Suppressor macrophage treated with lipopolysaccharide for 4 hours (primary cell): ENCODE results near the gene GUCY1A2.
"Not testable (repeated sequence)": the region's sequence is repeated elsewhere in the genome, so short reads cannot be mapped to it uniquely, and the experiment has no call there.

ENCODE experiments used
- DNase-seq: peaks from one replicate; pipeline ENCODE4 v3.0.0-alpha.2; 2020

Gene GUCY1A2

DNA sequence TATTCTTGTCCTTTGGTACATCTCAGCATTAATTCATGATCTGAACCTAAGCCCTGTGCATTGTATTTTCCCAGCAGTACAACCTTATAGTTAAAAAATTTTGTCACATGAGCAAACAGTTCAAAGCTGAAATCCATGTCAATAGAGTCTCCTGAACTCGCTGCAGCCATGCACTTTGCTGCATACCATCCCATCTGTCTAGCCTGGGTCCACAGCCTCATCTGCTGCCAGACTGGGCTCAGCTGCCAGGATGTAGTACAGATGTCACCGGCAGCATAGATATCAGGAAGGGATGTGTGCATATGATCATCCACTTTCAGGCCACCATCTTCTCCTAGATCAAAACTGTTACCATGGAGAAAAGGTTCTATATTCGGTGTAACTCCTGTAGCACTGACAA, 191.7 kb downstream of the GUCY1A2 start:
- DNase-seq = not testable (repeated sequence)

DNA sequence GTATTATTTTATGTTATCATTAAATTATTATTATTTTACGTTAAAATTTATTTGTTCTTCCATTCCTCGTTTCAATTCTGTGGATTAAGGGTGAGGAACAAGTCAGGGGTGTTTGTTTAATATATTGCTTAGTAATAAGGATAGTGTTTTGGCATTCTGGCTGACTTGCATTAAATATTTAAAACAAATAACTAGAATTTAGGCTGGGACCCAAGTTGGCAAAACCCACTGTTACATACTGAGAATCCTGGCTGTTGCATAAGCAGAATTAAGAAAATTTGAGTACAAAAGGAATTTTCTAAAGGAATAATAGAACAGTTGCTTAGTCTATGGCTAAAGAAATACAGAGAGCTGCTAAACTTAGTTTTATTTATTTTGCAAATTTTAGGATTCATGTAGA, 196.4 kb downstream of the GUCY1A2 start:
- DNase-seq = no peak

DNA sequence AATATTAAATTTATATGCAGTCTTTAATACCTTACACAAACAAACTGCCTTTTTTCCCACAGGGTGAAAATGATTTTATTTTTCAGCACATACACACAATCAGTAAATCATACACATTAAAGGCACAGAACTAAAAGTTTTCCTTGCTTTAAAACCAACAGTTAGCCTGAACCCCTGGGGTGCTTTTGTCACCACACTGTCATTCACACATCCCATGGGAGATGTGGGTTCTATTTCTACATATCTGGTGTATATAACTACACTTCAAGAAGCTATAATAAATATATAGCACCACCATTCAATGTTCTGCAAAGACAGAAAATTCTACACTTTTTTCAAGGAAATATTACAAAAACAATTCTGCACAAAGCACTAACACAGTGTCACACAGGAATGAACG, 197.0 kb downstream of the GUCY1A2 start:
- DNase-seq = no peak

DNA sequence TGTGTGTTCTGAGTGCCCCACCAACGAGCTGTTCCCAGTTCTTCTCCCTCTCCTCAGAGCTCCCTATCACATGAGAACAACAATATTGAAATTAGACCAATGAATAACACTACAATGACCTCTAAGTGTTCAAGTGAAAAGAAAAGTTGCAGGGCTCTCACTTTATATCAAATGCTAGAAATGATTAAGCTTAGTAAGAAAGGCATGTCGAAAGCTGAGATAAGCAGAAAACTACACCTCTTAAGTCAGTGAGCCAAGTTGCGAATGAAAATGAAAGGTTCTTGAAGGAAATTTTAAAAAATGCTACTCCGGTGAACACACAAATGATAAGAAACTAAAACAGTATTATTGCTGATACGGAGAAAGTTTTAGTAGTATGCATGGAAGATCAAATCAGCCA, 199.8 kb downstream of the GUCY1A2 start:
- DNase-seq = no peak

DNA sequence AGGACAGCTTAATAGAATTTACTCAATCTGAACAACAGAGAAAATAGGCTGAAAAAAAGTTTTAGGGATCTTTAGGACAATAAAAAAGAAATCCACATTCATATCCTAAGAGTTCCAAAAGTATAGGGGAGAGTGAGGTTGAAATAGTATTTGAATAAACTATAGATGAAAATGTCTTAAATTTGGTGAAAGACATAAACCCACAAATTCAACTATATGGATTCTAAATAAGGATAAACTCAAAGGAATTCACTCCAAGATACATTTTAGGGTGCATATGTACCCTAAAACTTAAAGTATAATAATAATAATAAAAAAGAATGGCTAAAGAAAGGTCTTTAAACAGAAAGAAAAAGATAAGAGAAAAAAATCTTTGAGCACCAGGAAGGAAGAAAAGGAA, 203.1 kb downstream of the GUCY1A2 start:
- DNase-seq = no peak

DNA sequence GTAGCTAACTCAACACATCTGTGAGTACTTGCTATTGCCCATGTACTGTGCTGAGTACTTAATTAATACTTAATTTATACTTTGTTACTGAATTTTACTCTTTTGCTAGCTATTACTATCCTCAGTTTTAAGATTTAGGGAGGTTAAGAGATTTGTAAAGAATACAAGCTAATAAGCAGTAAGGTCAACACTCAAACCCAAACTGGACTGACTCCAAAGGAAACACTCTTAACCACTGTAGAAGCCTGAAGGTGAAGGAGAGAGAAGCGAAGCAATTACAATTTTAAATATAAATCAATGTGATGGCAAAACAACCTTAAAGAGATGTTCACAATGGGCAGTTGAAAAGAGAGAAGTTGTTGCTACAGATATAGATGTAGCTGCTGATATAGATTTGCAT, 204.5 kb downstream of the GUCY1A2 start:
- DNase-seq = no peak

DNA sequence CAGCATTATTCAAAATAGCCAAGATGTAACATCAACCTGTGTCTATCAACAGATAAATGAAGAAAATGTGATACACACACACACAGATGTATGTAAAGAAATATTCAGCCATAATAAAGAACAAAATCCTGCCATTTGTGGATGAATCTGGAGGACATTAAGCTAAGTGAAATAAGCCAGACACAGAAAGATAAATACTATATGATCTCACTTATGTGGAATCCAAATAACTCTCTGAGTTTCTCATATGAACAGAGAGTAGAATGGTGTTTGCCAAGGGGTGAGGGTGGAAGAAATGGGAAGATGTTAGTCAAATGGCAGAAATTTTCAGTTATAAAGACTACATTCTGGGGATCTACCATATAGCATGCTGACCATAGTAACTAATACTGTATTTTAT, 224.2 kb downstream of the GUCY1A2 start:
- DNase-seq = no peak

DNA sequence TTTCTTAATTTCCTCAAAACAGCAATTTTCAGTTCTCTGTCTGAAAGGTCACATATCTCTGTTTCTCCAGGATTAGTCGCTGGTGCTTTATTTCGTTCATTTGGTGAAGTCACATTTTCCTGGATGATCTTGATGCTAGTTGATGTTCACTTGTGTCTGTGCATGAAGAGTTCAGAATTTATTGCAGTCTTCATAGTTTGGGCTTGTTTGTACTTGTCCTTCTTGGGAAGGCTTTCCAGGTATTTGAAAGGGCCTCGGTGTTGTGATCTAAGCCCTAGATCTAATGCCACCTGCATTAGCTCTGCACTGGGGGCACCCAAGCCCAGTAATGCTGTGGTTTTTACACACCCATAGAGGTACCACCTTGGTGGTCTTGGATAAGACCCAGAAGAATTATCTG, 228.9 kb downstream of the GUCY1A2 start:
- no peak for DNase-seq

DNA sequence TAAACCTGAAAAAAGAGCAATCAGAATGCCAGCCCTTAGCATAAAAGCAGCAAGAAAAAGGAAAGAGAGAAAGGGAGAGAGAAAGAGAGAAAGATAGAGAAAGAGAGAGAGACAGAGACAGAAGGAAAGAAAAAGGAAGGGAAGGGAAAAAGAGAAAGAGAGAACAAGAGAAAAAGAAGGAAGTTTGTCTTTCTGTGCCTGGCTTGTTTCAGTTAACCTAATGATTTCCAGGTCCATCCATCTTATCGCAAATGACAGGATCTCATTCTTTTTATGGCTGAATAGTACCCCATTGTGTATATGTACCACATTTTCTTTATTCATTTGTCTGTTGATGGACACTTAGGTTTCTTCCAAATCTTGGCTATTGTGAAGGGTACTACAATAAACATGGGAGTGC, 230.8 kb downstream of the GUCY1A2 start:
- no peak for DNase-seq

DNA sequence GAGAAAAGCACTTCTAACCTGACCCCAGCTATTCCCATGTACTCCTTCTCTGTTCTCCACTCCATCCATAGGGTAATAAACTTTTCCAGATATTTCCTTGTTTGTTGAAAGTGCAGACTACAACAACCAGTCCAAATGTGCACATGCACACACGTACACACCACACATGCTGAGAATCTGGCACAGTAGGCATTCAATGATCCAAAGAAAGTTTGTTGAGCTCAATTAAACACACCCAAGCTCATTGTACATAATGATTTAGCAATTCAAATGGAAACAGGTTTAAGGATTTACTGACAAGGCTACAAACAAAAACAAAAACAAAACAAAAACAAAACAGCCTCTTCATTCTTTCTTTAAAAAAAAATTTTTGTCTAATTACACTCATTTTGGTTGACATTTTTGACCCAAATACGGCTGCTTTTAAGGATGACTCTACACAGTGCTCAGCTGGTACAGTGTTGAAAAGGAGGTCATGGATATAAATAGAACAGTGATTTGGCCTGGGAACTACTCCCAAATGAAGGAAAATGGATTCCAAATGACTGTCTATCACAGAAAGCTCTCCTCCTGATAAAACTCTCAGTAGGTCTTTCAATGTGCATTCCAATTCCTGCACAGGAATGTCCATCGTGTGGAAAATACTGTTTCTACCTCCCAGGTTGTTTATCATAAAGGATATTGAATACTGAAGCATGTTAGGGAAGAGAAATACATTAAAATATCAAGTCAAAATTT, 232.2 kb downstream of the GUCY1A2 start:
- DNase-seq = no peak

DNA sequence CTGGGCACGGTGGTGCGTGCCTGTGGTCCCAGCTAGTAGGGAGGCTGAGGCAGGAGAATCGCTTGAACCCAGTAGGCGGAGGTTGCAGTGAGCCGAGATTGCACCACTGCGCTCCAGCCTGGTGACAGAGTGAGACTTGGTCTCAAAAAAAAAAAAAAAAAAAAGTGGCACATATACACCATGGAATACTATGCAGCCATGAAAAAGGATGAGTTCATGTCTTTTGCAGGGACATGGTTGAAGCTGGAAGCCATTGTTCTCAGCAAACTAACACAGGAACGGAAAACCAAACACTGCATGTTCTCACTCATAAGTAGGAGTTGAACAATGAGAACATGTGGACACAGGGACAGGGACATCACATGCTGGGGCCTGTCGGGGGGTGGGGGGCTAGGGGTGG, 241.0 kb downstream of the GUCY1A2 start:
- DNase-seq = not testable (repeated sequence)

DNA sequence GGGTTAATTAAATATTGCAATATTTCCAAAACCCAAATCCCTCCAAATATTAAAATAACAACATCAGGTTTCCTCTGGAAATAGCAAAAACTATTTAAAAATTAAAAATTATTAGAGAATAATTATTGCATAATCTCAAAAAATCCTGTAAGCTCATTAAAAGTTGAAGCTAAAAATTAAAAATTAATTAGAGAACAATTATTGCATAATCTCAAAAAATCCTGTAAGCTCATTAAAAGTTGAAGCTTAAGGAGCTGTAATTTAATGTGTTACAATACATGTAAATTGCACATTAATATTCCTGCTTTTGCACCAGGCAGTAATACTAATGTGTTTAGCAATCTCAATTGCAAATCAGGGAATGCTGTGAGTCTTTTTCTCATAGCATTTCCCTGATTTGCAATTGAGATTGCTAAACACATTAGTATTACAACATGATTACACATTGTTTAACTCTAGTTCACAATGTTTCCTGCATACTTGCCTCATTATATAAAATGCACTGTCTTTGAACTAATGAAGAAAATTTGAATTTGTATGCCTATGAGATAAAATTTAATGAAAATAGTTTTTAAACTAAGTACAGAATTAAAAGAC, 247.7 kb downstream of the GUCY1A2 start:
- peak; percentile 0 for DNase-seq

DNA sequence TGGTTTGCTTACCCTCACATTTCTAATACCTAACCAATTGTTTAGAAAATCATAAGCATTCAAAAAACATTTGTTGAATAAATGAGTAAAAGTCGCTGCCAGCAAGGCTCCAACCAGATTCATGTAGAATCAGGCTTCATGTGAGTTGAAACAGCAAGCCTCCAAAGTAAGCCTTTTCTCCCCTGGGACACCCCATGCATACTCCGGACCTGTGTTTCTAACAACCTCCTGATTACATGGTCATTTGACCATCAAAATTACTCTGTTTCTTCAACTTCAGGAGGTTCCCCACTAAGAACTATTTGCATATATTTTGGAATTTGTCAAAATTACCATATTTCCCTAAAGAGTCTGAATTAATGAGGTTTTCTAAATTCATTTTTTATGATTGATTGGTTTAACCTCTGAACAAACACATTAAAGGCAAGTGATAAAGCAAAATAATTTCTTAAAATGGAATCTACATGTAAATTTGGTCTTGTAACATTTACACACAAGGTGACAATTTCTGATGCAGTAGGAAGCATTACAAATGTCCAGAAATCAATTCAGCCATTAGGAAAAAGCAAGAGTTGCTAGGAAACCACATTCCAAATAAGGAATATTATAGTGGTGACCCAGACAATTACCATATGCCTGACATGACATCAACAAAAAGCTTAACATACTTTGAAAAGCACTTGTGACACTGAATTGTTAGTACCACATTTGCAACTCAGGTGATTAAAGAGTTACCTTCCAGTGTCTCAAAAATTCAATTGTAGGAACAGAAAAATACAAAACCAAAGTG, 252.6 kb downstream of the GUCY1A2 start:
- DNase-seq = no peak

DNA sequence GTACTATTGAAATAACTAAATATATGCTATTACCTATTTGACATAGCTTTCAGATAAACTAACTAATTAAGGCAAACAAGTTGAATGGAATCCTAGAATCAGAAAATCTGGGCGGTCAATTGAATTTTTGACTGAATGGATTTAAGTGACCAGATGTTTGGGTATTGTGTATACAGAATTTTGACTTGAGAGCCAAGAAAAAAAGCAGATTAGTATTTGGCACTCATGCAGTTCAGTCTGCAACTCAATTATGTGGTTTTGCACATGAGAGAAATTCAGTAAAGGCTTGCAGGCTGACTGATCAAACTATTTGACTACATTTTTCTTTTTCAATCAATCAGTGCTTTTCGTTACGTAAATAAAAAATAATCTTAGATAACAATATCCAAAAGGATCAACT, 254.8 kb downstream of the GUCY1A2 start:
- no peak for DNase-seq

DNA sequence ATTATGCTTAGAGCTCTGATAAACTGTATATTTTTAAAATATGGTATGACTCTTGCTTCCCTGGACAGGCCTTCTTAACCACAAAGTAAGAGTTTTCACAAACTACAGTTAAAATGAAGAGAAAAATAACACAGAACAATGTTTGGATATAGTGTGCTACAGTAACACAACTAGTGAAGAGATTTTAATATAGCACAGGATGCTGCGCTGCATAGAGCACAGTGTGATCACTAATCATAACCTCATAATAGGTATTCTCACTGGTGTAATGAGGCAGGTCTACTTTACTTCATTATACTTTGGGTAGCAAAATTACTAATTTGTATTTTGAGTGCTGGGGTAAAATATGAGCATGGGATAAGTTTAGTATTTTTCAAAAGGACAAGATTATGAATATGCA, 256.5 kb downstream of the GUCY1A2 start:
- no peak for DNase-seq

DNA sequence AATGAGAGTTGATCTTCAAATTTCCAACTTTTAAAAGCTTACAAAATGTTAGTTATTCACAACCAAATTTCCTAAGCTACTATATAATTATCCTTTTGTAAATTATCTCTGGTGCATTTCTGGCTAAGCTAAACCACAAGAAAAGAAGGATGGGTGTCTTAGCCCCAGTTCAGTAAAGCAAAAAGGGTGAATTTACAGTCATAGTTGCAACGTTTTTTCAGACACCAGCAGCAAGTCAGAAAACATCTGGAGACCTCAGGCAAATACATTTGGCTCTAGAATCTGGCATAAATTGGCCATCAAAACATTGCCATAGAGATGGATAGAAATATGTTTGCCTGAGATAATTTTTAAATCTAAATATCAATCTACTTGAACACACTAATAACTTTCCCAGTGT, 257.0 kb downstream of the GUCY1A2 start:
- DNase-seq = no peak

DNA sequence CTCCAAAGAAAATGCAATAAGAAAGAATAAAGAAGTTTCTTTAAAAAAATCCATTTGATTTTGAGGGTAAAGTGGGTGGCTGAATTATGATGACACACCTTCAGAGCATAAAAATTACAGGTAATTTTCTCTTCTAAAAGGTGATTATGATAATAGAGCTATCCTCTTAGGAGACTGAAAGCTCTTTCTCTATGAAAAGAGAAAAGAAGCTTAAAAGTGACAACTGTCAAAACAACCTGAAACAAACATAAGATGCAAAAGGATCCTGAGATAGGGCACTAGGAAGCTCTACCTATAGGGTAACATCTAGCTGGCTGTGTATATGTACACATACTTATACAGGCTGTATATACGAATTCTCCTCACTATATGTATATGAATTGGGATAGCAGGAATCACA, 270.2 kb downstream of the GUCY1A2 start:
- no peak for DNase-seq

DNA sequence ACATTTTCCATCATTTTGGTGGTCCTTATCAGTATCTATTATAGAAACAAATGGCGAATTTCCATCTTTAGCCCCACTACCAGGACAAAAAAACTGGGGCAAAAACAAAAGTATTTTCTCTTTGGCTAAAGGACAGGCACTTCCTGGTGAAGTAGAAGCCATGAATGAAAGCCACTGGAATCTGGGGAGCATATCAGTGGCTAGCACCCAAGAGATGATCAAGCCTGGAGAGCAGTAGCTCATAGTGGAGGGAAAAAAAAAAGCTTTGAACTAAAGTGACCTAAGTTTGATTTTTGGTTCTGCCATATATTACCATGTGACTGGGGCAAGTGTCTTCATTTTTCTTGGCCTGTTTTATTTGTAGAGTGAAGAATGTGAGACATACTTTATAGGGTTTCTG, 272.3 kb downstream of the GUCY1A2 start:
- no peak for DNase-seq

DNA sequence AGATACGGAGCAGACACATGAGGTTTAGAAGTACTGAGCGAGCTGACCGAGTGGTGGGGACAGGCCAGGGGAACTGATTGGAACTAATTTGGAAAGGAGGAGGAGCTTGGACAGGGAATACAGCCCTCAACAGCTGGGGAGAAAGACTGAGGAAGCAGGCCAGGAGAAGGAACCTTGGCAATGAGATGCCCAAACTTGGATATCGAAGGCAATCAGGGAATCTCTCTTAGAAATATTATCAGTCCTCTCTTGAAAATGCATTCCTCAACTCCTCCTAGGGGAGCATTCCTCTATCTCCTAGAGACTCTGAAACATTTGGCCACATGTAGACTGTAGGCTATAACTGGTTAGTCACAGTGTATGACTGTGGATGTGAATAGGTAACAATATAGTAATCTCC, 284.6 kb downstream of the GUCY1A2 start:
- no peak for DNase-seq

DNA sequence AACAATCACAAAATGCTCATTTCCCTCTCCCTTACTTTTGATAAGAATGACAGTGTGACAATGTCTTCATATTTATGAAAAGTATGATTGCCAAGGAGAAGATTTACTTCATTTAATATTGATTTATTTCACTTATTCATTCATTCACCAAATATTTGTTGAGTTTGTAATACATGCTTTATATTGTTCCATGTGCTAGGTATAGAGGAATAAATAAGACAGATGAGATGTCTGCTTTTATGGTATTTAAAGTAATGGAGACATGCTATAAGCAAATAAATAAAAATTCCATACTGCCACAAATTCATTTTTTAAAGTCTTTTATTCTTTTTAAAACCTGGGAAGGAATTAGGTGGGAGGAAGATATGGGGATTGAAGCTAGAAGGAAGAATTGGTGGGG, 289.4 kb downstream of the GUCY1A2 start:
- DNase-seq = no peak

DNA sequence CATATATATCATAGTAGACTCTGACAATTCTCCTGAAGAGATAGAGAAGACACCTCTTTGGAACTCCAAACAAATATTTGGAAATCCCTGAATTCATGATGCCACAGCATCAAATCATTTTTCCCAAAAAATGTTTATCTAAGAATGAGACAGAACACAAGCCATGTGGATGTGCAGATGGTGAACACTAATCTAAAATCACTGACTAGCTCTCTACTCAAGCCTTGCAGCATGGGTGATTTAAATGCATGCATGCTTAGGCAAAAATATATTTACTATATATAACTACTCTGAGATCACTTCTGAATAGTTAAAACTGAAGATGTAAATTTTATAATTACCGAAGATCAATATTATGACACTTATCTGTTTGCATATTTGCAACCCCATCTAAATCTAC, 289.9 kb downstream of the GUCY1A2 start:
- no peak for DNase-seq

DNA sequence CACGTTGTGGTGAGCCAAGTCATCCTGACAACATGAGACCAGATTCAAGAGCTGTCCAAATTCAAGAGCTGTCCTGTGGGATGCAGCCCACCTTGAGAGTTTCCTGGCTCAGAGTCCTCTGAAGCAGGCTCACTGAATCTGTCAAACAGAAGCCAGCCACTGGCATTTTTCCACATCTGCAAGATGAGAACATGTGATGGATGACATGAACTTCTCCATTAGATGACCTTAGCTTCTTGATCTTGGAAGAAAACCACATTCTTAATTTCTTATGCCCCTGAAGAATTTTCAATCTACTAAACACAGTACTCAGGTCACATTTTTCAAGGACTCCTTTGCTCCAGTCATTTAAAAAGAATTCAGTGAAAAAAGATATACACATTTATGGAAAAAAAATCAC, 291.0 kb downstream of the GUCY1A2 start:
- no peak for DNase-seq

DNA sequence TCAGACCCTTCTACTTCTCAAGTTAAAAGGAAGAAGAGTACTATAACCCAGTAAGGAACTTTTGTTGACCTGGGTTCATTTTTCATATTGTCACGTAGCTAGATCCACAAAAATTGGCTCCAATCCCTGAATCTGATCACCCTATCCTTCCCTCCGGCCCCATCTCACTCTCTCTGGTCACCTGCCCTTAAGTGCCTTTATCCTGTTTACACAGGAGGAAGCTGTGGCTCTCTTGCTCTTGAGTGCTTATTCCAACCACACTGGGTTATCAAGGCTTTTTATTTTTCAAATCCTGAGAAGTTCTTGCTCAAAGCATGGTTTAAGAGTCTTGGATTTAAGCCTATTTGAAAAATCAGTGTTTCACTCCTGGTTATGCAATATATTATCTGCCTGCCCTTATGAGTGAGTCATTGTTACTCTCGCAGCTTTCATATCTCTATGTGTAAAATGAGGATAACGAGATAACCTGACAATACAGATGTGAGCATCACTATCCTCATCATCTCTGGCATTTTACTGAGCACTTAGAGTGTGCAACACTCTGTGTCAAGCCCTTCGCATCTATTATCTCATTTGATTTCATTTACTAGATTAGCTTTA, 293.9 kb downstream of the GUCY1A2 start:
- DNase-seq = no peak

DNA sequence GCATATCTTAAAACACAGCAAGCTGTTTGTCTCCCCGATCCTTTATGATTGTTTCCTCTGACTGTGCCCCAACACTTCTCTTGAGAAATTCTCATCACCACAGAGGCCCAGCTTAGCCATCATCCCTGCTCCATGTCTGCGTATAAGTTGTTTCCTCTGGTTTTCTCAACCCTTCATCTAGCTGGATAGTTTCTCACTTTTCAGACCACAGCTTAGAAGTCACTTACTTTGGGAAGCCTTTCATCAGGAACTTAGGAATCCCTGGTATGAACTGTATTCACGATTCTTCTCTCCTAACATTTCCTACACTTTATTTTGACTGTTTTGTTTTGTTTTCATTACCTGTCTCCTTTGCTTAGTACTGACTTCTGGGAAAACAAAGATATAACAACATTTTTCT, 295.2 kb downstream of the GUCY1A2 start:
- no peak for DNase-seq
